HEK293 (cell line): ENCODE results near the gene SCN5A.

Source experiments
- CTCF ChIA-PET: fragments of 350-600 bp; formaldehyde crosslinking; extraction: SDS; loops from one replicate; lab custom pipeline; 2021; ENCODE audit warnings: antibody characterized with exemption; lab: Yijun Ruan, JAX
- POLR2A ChIA-PET: fragments of 300-600 bp; formaldehyde crosslinking; extraction: SDS; loops from one replicate; lab custom pipeline; 2020; ENCODE audit warnings: antibody characterized with exemption, inconsistent platforms; lab: Yijun Ruan, JAX
- H3K27ac ChIP-seq: fragments of 200-500 bp; sonication (Bioruptor generic); 2 replicates; pipeline ENCODE4 v1.5.1; 2014; ENCODE audit warnings: low read depth, low read length, control low read depth, inconsistent platforms; ENCODE audit errors: extremely low read depth
- H3K36me3 ChIP-seq, 2 experiments: fragments of 200-500 bp in 1 of 2; sonication (Bioruptor generic) in 1 of 2; 1 replicate in 1 of 2; 2 replicates in 1 of 2; pipeline ENCODE4 v1.5.1; 2014 to 2017; ENCODE audit warnings: inconsistent platforms in 2 of 2, low read length in 2 of 2; ENCODE audit not compliant: control insufficient read depth in 2 of 2, insufficient read depth in 1 of 2
- H3K4me1 ChIP-seq: fragments of 200-500 bp; sonication (Bioruptor generic); 2 replicates; pipeline ENCODE4 v1.5.1; 2014; ENCODE audit warnings: mild to moderate bottlenecking, low read length, inconsistent platforms; ENCODE audit not compliant: control insufficient read depth, insufficient read depth
- H3K4me3 ChIP-seq: 2 replicates; pipeline ENCODE4 v1.5.1; 2011; ENCODE audit warnings: low read depth, mild to moderate bottlenecking, control low read depth, low read length, moderate library complexity
- H3K9me3 ChIP-seq: fragments of 200-500 bp; sonication (Bioruptor generic); 2 replicates; pipeline ENCODE4 v1.5.1; 2014; ENCODE audit warnings: low read depth, low read length, inconsistent platforms; ENCODE audit not compliant: control insufficient read depth, insufficient read depth
- GLIS1 ChIP-seq: fragments of 450-650 bp; formaldehyde crosslinking; IDR thresholded peaks from 2 replicates; pipeline ENCODE4 v1.5.1; 2016; ENCODE audit warnings: missing biosample characterization, missing genetic modification characterization
- HOXD13 ChIP-seq: sonication (generic); formaldehyde crosslinking; IDR thresholded peaks from 2 replicates; pipeline ENCODE4 v1.8.0; 2022; ENCODE audit warnings: missing genetic modification reagents, borderline replicate concordance
- KLF9 ChIP-seq: fragments of 450-650 bp; formaldehyde crosslinking; IDR thresholded peaks from 2 replicates; pipeline ENCODE4 v1.5.1; 2016; ENCODE audit warnings: missing biosample characterization, missing genetic modification characterization, low read depth
- ZFHX2 ChIP-seq: fragments of 450-650 bp; formaldehyde crosslinking; conservative IDR thresholded peaks from 2 replicates; pipeline ENCODE4 v1.5.1; 2016; ENCODE audit warnings: missing biosample characterization, missing genetic modification characterization
- ZFP41 ChIP-seq: fragments of 450-650 bp; formaldehyde crosslinking; IDR thresholded peaks from 2 replicates; pipeline ENCODE4 v1.5.1; 2016; ENCODE audit warnings: missing biosample characterization, missing genetic modification characterization, borderline replicate concordance
- ZIC2 ChIP-seq: fragments of 450-650 bp; formaldehyde crosslinking; IDR thresholded peaks from 2 replicates; pipeline ENCODE4 v1.5.1; 2016; ENCODE audit warnings: missing biosample characterization, missing genetic modification characterization
- ZNF223 ChIP-seq: fragments of 450-650 bp; formaldehyde crosslinking; IDR thresholded peaks from 2 replicates; pipeline ENCODE4 v1.5.1; 2016; ENCODE audit warnings: missing biosample characterization, missing genetic modification characterization
- ZNF354C ChIP-seq: fragments of 450-650 bp; formaldehyde crosslinking; IDR thresholded peaks from 2 replicates; pipeline ENCODE4 v1.5.1; 2016; ENCODE audit warnings: missing biosample characterization, missing genetic modification characterization, low read depth, borderline replicate concordance
- ZNF510 ChIP-seq: fragments of 450-650 bp; formaldehyde crosslinking; IDR thresholded peaks from 2 replicates; pipeline ENCODE4 v1.5.1; 2018; ENCODE audit warnings: mild to moderate bottlenecking, missing genetic modification characterization, missing biosample characterization; ENCODE audit not compliant: insufficient replicate concordance
- ZNF530 ChIP-seq: fragments of 450-650 bp; formaldehyde crosslinking; IDR thresholded peaks from 2 replicates; pipeline ENCODE4 v1.5.1; 2016; ENCODE audit warnings: low read depth, missing biosample characterization, missing genetic modification characterization
- ZNF544 ChIP-seq: fragments of 450-650 bp; formaldehyde crosslinking; IDR thresholded peaks from 2 replicates; pipeline ENCODE4 v1.5.0; 2017; ENCODE audit warnings: missing biosample characterization, missing genetic modification characterization
- ZNF549 ChIP-seq: fragments of 450-650 bp; IDR thresholded peaks from 2 replicates; pipeline ENCODE4 v1.5.1; 2018; ENCODE audit warnings: missing biosample characterization, missing genetic modification characterization, mild to moderate bottlenecking, inconsistent platforms, moderate library complexity
- ZNF560 ChIP-seq: fragments of 450-650 bp; formaldehyde crosslinking; IDR thresholded peaks from 2 replicates; pipeline ENCODE4 v1.5.1; 2017; ENCODE audit warnings: missing biosample characterization, missing genetic modification characterization, borderline replicate concordance
- ZNF561 ChIP-seq: fragments of 450-650 bp; IDR thresholded peaks from 2 replicates; pipeline ENCODE4 v1.5.1; 2018; ENCODE audit warnings: missing biosample characterization, missing genetic modification characterization, borderline replicate concordance
- ZNF571 ChIP-seq: fragments of 450-650 bp; formaldehyde crosslinking; IDR thresholded peaks from 2 replicates; pipeline ENCODE4 v1.5.0; 2017; ENCODE audit warnings: missing biosample characterization, missing genetic modification characterization
- ZNF623 ChIP-seq: fragments of 450-650 bp; formaldehyde crosslinking; IDR thresholded peaks from 2 replicates; pipeline ENCODE4 v1.5.1; 2016; ENCODE audit warnings: missing biosample characterization, missing genetic modification characterization
- ZNF843 ChIP-seq: fragments of 450-650 bp; formaldehyde crosslinking; IDR thresholded peaks from 2 replicates; pipeline ENCODE4 v1.5.1; 2016; ENCODE audit warnings: missing biosample characterization, missing genetic modification characterization
- TF ChIP-seq, protein P1 (sequence below): fragments of 450-650 bp; formaldehyde crosslinking; IDR thresholded peaks from 2 replicates; pipeline ENCODE4 v1.5.1; 2017; ENCODE audit warnings: missing biosample characterization, missing genetic modification characterization
- TF ChIP-seq, protein P2 (sequence below): sonication (generic); formaldehyde crosslinking; IDR thresholded peaks from 2 replicates; pipeline ENCODE4 v1.8.1; 2022; ENCODE audit warnings: mild to moderate bottlenecking, moderate library complexity, missing genetic modification reagents
- TF ChIP-seq, protein P3 (sequence below): fragments of 450-650 bp; formaldehyde crosslinking; IDR thresholded peaks from 2 replicates; pipeline ENCODE4 v1.5.1; 2016; ENCODE audit warnings: missing biosample characterization, missing genetic modification characterization, low read depth
- TF ChIP-seq, protein P4 (sequence below): fragments of 450-650 bp; formaldehyde crosslinking; IDR thresholded peaks from 2 replicates; pipeline ENCODE4 v1.5.1; 2016; ENCODE audit warnings: missing biosample characterization, missing genetic modification characterization, low read depth
- TF ChIP-seq, protein P5 (sequence below): fragments of 450-650 bp; formaldehyde crosslinking; IDR thresholded peaks from 2 replicates; pipeline ENCODE4 v1.5.1; 2016; ENCODE audit warnings: missing biosample characterization, missing genetic modification characterization, borderline replicate concordance
- TF ChIP-seq, protein P6 (sequence below): fragments of 450-650 bp; formaldehyde crosslinking; IDR thresholded peaks from 2 replicates; pipeline ENCODE4 v1.5.1; 2017; ENCODE audit warnings: missing biosample characterization, mild to moderate bottlenecking, missing genetic modification characterization, moderate library complexity

Gene SCN5A

DNA sequence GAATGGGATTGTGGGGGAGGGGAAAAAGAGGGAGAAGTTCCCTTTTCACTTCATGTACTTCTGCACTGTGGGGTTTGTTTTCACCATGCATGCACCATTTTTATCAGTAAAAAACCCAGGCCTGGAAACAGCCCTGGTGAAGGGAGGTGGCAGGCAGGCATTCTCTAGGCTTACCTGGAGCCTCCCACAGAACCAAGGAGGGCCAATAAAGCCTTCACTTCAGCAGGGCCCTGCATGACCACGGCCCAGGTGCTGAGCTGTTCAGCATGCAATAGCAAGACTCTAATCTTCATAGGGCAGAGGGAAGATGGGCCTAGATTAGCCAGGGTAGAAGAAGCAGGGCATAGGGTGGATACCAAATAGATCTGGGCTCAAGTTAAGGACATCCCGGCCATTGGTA is 49.6 kb downstream of the SCN5A start:
- H3K36me3 ChIP-seq, result peaks cover 0 to 2% of the 10 kb centered on the region in 2 experiments; a peak in 1 of 3 replicates
- TF ChIP-seq ZNF223 (tag by site-specific recombination), result no peak
- no peak for TF ChIP-seq ZNF510
- TF ChIP-seq ZNF530 (tag by site-specific recombination), result no peak
- TF ChIP-seq ZNF549, result no peak
- no peak for TF ChIP-seq HOXD13 (CRISPR knock-in tag)
- TF ChIP-seq ZIC2, result no peak
- TF ChIP-seq, protein P1, sequence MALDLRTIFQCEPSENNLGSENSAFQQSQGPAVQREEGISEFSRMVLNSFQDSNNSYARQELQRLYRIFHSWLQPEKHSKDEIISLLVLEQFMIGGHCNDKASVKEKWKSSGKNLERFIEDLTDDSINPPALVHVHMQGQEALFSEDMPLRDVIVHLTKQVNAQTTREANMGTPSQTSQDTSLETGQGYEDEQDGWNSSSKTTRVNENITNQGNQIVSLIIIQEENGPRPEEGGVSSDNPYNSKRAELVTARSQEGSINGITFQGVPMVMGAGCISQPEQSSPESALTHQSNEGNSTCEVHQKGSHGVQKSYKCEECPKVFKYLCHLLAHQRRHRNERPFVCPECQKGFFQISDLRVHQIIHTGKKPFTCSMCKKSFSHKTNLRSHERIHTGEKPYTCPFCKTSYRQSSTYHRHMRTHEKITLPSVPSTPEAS, result no peak
- TF ChIP-seq, protein P2, sequence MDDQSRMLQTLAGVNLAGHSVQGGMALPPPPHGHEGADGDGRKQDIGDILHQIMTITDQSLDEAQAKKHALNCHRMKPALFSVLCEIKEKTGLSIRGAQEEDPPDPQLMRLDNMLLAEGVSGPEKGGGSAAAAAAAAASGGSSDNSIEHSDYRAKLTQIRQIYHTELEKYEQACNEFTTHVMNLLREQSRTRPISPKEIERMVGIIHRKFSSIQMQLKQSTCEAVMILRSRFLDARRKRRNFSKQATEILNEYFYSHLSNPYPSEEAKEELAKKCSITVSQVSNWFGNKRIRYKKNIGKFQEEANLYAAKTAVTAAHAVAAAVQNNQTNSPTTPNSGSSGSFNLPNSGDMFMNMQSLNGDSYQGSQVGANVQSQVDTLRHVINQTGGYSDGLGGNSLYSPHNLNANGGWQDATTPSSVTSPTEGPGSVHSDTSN (CRISPR knock-in tag), result no peak
- TF ChIP-seq, protein P3, sequence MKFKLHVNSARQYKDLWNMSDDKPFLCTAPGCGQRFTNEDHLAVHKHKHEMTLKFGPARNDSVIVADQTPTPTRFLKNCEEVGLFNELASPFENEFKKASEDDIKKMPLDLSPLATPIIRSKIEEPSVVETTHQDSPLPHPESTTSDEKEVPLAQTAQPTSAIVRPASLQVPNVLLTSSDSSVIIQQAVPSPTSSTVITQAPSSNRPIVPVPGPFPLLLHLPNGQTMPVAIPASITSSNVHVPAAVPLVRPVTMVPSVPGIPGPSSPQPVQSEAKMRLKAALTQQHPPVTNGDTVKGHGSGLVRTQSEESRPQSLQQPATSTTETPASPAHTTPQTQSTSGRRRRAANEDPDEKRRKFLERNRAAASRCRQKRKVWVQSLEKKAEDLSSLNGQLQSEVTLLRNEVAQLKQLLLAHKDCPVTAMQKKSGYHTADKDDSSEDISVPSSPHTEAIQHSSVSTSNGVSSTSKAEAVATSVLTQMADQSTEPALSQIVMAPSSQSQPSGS (tag by site-specific recombination), result no peak
- TF ChIP-seq GLIS1 (tag by site-specific recombination), result no peak
- no peak for TF ChIP-seq ZFP41 (tag by site-specific recombination)
- no peak for TF ChIP-seq ZNF560
- no peak for TF ChIP-seq KLF9 (tag by site-specific recombination)
- no peak for TF ChIP-seq ZNF843 (tag by site-specific recombination)
- no peak for TF ChIP-seq ZNF571 (tag by site-specific recombination)
- TF ChIP-seq, protein P4, sequence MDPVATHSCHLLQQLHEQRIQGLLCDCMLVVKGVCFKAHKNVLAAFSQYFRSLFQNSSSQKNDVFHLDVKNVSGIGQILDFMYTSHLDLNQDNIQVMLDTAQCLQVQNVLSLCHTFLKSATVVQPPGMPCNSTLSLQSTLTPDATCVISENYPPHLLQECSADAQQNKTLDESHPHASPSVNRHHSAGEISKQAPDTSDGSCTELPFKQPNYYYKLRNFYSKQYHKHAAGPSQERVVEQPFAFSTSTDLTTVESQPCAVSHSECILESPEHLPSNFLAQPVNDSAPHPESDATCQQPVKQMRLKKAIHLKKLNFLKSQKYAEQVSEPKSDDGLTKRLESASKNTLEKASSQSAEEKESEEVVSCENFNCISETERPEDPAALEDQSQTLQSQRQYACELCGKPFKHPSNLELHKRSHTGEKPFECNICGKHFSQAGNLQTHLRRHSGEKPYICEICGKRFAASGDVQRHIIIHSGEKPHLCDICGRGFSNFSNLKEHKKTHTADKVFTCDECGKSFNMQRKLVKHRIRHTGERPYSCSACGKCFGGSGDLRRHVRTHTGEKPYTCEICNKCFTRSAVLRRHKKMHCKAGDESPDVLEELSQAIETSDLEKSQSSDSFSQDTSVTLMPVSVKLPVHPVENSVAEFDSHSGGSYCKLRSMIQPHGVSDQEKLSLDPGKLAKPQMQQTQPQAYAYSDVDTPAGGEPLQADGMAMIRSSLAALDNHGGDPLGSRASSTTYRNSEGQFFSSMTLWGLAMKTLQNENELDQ (tag by site-specific recombination), result no peak
- POLR2A ChIA-PET, result no interaction called here
- CTCF ChIA-PET, result no interaction called here
- no peaks in the 10 kb centered on the region for H3K4me1 ChIP-seq
- H3K4me3 ChIP-seq, result no peak overlapping the region
- H3K27ac ChIP-seq, result no peak overlapping the region
- H3K9me3 ChIP-seq, result no peaks in the 10 kb centered on the region

DNA sequence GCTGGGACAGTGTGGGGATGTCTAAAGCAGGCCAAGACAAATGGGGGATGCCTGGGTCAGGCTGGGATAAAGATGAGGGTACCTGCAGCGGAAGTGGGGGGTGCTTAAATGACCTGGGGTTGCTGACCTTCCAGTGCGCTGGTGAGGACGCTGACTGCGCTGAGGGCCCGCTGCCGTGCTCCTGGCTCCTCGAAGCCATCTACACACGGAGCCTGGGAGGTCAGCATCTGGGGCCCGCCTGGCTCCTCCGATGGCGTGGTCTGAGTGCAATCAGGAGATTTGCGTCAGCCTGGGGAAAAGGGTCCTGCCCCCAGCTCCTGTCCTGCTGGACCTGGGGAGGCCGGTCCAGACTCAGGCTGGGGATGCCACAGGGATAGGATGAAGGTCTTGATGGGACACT is 50.7 kb downstream of the SCN5A start:
- POLR2A ChIA-PET, result no interaction called here
- H3K4me3 ChIP-seq, result no peak overlapping the region
- TF ChIP-seq ZNF561 (tag by site-specific recombination), result no peak
- TF ChIP-seq, protein P5, sequence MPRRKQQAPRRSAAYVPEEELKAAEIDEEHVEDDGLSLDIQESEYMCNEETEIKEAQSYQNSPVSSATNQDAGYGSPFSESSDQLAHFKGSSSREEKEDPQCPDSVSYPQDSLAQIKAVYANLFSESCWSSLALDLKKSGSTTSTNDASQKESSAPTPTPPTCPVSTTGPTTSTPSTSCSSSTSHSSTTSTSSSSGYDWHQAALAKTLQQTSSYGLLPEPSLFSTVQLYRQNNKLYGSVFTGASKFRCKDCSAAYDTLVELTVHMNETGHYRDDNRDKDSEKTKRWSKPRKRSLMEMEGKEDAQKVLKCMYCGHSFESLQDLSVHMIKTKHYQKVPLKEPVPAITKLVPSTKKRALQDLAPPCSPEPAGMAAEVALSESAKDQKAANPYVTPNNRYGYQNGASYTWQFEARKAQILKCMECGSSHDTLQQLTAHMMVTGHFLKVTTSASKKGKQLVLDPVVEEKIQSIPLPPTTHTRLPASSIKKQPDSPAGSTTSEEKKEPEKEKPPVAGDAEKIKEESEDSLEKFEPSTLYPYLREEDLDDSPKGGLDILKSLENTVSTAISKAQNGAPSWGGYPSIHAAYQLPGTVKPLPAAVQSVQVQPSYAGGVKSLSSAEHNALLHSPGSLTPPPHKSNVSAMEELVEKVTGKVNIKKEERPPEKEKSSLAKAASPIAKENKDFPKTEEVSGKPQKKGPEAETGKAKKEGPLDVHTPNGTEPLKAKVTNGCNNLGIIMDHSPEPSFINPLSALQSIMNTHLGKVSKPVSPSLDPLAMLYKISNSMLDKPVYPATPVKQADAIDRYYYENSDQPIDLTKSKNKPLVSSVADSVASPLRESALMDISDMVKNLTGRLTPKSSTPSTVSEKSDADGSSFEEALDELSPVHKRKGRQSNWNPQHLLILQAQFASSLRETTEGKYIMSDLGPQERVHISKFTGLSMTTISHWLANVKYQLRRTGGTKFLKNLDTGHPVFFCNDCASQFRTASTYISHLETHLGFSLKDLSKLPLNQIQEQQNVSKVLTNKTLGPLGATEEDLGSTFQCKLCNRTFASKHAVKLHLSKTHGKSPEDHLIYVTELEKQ (tag by site-specific recombination), result no peak
- no peak for TF ChIP-seq ZNF544 (tag by site-specific recombination)
- TF ChIP-seq ZNF530 (tag by site-specific recombination), result no peak
- TF ChIP-seq ZFHX2, result no peak
- no peak for TF ChIP-seq ZNF354C (tag by site-specific recombination)
- no peak for TF ChIP-seq ZNF623
- TF ChIP-seq, protein P6, sequence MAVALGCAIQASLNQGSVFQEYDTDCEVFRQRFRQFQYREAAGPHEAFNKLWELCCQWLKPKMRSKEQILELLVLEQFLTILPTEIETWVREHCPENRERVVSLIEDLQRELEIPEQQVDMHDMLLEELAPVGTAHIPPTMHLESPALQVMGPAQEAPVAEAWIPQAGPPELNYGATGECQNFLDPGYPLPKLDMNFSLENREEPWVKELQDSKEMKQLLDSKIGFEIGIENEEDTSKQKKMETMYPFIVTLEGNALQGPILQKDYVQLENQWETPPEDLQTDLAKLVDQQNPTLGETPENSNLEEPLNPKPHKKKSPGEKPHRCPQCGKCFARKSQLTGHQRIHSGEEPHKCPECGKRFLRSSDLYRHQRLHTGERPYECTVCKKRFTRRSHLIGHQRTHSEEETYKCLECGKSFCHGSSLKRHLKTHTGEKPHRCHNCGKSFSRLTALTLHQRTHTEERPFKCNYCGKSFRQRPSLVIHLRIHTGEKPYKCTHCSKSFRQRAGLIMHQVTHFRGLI (tag by site-specific recombination), result no peak
- TF ChIP-seq, all 188 proteins: peak for 0
- Histone ChIP-seq H3K36me3 (peaks cover 0 to 2% of the 10 kb centered on the region in 2 experiments; a peak in 1 of 3 replicates), H3K9me3 (no peaks in the 10 kb centered on the region), H3K4me1 (no peaks in the 10 kb centered on the region), H3K27ac (no peak overlapping the region)
- CTCF ChIA-PET, result no interaction called here
